Activated CD4-positive, alpha-beta T cell treated with anti-CD3 and anti-CD28 coated beads, Interleukin-2, amount 50 U/mL, for 4 hours (primary cell): ENCODE measurements around the gene KIF13A.
"Not testable (repeated sequence)": the region's sequence is repeated elsewhere in the genome, so short reads cannot be mapped to it uniquely, and the experiment has no call there.

Experiments
- DNase-seq, 2 experiments: peaks; one replicate each; pipeline ENCODE4 v3.0.0-alpha.2; 2020

Gene KIF13A

DNA sequence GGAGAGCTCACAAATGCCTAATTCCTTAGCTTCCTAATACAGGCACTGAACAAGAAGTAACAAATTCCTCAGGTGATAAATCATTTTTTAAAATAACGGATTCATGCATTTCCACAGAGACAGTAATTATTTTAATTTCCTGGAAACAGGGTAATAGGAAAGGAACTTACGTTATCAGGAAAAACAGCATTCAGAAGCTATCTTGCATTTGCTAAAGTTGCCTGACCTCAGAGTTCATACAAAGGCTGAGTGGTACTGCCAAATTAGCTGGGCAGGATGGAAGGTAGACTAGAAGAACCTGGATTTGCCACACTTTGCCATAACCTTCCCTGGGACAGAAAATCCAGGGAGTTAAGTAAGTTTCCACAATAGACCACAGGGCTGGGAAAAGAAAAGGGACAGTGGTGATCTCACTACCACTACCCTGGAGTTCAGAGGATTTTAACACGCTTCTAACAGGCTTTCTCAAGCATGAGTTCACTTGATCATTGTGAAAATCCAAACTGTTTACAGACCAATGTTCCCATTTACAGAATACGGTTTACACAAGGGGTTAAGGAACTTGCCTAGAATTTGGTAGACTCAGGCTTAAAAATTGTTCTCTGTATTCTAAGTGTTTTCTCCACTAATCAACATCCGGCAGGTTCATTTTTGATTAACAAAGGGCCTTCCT, 57.0 kb downstream of the KIF13A start:
- DNase-seq: no peak

DNA sequence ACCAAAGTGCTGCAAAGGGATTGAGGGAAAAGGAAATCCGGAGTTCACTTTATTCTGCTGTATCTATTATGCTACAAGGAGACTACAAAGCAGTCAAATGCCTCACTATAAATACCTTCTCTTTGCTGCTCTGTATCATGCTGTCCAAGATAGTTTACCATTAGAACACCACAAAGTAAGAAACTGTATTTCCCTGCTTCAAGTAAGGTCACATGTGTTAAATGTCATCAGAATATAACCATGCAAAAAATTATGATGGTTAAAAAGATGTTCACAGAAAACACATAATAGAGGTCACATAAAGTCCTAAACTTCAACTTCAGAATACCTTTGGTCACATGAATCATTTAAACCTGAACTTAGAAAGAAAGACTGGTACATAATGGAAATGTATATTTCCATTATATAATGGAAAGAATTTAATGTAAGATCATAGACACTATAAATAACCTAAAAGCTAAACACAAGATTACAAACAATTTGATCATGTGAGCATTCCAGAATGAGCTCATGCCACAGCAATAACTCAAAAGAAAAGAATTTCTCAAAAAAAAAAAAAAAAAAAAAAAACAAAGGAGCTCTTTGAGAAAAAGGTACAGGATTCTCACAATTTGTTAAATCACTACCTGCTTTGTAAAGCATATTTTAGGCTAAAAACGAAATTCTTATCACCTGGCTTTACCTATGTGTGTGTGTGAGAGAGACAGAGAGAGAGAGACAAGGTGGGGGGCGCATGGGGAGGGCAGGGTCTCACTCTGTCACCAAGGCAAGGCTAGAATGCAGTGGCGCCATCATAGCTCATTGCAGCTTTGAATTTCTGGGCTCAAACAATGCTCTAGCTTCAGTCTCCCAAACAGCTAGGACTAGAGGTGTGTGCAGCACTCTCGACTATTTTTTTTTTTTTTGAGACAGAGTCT, 58.7 kb downstream of the KIF13A start:
- no peak for DNase-seq

DNA sequence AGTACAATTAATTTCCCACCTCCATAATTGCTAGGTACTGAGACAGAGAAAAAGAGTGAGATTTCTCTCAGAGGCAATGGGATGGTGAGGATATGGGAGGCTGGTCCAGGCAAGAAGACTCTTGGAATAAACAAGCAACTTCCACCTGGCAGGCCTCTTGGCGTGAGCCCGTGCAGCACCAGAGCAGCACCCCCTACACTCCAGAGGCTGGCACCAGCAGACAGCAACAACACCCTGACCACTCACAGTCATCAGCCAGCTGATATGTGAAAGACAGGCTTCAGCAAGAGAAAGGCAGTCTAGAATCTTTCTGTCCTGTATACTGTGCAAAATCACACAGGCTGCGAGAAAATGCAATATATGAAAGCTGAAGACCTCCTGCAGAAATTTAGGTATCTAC, 59.7 kb downstream of the KIF13A start:
- DNase-seq: no peak

DNA sequence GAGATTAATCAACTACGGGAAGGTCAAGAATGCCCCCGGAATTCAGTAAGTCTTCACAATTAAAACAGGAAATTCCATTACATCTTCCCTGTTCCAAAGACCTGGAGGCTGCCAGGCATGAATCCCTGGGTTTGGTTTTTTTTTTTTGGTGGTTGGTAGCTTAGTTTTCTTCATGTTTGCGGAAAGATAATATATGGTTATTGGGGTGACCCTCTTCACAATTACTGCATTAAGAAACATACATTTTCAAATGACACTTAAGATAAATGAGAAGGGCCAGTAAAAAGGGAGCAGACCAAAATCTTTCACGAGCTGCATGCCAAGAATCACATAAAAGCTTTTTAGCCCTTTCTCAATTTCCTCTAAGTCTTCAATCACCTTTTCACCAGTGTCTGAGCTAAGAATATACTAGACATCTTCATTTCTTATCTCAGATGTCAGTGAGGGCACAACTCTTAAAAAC, 64.0 kb downstream of the KIF13A start:
- no peak for DNase-seq

DNA sequence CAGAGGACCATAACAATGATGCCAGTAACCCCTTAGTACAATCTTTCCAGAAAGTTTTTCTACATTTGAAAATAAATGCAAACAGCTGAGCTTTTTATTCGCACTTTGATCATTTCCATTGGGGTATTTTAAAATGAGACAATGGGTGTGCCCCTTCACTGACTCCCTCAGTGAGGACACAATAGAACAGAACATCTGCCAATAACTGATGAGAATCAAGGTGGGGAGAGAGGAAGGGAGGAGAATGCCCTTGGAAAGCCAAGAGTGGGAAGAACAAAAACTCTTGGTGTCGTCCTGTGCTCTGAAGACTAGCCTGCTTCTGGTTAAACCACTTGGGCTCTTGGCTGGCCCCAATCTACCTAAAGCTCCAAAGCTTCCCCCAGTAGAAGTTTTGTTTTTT, 66.0 kb downstream of the KIF13A start:
- DNase-seq: no peak

DNA sequence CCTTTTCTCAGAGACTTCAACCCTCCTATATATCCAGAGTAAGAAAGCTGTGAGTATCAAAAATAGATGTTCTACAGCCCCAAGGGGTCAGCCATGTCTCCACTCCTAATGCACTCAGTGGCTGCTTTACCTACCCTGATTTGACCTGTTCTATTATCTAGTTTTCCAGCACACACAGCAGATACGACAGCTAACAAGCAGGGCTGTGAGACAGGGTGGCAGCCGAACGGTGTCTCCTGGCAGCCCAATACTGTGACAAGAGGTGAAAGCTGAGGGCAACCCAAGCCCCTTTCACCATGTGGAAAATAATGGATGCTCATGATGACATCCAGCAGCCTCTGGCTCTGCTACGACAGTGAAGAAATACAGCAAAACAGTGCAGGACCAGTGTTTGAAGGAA, 67.9 kb downstream of the KIF13A start:
- DNase-seq: no peak

DNA sequence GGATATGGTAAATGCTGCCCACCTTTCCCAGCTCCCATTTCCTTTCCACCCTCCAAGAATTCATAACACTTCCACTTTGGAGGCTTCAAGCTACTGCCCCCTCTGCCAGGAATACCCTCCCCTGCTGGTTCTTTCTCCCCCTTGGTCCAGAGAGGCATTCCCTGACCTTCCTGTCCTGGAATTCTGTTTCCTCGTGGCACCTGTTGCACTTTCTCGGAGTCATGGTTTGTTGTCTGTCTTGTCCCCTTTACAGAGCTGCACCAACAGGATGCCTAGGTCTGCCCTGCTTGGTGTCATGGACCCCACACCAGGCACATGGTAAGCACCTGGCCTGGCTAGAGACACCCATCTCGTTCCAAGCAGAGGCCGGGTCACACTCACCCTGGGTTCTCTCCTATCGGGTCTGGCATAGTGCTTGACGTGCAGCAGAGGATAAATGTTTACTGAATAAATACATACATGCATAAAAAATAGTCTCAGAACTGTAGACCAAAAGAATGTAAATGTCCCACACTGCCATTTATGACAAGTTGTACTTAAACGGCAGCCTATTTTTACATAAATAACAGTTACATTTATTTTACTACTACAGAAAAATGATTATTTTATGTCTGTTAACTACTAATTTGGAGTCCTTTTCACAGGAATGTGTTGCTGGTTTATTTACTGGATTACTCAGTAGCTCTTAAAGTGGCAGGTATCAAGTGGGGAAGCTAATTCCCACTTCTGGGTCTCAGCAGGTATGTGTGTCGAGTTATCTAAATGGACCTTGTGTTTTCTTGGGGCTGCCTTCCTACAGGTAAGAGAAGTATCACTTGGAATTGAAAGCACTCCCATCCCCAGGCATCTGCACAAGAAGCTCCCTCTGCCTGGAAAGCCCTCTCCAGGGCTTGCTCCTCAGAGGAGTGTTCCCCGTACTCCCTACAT, 69.3 kb downstream of the KIF13A start:
- DNase-seq: no peak

DNA sequence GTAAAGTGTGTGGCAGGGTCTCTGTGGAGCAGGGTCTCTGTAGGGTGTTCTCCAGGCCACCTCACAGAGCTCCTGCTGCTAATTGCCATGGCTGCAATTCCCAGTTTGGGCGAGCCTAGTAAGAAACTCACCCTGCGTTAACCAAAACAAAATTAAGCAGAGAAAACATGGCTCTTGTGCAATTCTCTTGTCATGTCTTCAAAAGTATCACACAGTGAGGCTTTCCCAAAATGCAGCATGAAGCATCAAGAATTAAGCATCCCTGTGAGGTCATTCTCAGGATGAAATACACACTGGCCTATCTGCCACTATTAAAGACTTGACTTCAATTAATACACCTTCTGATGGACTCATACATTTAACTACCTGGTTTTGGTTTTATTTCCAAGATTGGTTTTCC, 72.8 kb downstream of the KIF13A start:
- DNase-seq: no peak

DNA sequence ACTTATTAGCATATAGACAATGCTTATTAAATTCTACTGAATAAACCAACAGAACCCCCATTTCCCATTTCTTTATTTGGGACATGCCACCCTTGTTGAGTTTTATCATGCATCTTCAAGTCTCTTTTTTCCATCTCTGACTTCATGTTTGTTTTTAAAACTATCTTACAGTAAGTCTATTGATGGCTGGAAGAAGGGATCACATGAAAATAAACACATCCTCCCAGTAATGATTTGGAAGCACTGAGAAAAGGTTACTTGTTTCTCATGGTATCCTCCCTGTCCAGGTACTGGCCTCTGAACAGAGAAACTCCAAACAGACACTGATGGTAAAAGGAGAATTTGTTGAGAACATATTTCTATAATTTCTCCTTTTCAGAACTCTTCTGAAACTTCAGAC, 74.9 kb downstream of the KIF13A start:
- no peak for DNase-seq

DNA sequence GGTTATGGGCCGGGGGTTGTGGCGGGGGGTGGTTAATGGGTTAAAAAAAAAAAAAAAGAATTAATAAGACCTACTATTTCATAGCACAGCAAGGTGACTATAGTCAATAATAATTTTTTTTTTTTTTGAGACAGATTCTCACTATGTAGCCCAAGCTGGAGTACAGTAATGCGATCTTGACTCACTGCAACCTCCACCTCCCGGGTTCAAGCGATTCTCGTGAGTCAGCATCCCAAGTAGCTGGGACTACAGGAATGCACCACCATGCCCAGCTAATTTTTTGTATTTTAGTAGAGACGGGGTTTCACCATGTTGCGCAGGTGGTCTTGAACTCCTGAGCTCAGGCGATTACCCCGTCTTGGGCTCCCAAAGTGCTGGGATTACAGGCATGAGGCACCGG, 75.8 kb downstream of the KIF13A start:
- DNase-seq: not testable (repeated sequence)

DNA sequence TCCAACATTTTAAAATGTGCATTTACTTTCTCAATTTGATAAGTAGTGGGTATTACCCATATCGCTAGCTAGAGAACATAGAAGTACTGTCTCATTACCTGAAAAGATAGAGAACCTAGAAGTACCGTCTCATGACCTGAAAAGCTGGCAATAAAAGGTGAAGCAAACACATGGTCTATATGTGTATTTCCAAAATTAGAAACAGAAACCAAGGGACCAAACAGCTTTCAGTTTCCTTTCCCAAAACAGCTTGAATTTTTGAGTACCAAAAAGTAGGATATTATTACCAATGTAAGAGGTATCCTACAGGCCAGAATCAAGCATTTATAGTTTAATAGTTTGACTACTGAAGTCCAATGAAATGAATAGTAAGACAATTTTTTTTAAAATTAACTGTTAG, 77.2 kb downstream of the KIF13A start:
- DNase-seq: no peak

DNA sequence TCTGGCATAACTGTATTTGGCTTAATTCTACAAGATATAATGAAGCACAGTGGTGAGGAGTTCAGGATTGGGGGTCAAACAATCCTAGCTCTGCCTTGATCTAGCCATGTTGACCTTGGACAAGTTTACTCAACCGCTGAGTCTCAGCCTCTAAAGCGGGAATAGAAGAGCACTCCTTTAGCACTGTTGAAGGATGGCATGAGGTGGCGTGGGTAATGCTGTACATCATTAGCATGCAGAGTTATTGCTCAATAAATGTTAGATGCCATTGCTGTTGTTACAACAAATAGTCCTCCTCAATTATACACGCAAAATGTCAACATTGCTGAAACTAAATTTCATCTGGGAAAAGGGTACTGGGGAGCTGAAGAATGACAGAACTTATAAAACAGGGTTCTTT, 78.6 kb downstream of the KIF13A start:
- DNase-seq: no peak

DNA sequence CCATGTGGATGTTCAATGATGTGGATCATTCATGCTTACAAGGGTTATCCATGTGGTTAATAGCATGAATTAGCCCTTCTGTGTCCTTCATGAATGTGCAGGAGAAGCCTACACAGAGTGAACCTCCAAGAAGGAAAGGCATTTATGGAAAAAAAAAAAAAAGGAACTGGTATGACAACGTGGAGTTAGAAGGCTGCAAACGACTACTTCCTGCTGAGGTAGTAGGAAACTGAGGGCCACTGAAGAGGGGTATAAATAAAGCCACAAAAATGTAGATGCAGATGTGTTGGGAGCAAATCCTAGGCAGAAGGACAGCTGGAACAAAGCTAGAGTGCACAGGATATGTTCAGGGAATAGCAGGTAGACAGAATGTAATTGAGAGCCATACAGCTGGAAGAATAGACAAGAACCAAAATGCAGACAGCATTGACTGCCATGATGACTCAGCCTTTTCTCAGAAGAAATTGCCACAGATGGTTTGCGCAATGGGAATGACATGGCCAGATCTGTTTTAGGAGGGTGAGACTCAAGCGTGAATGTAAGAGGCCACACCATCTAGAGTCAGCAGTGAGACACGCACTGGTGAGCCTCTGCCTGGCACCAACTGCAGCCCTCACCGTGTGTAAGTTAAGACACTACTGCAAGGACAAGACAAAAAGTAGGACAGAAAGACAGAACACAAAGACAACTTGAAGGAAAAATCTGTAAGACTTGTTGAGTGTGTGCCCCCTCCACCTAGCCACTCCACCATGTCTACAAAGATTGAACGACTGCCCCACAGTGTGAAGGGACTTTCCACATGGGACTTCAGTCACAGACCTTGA, 79.8 kb downstream of the KIF13A start:
- no peak for DNase-seq

DNA sequence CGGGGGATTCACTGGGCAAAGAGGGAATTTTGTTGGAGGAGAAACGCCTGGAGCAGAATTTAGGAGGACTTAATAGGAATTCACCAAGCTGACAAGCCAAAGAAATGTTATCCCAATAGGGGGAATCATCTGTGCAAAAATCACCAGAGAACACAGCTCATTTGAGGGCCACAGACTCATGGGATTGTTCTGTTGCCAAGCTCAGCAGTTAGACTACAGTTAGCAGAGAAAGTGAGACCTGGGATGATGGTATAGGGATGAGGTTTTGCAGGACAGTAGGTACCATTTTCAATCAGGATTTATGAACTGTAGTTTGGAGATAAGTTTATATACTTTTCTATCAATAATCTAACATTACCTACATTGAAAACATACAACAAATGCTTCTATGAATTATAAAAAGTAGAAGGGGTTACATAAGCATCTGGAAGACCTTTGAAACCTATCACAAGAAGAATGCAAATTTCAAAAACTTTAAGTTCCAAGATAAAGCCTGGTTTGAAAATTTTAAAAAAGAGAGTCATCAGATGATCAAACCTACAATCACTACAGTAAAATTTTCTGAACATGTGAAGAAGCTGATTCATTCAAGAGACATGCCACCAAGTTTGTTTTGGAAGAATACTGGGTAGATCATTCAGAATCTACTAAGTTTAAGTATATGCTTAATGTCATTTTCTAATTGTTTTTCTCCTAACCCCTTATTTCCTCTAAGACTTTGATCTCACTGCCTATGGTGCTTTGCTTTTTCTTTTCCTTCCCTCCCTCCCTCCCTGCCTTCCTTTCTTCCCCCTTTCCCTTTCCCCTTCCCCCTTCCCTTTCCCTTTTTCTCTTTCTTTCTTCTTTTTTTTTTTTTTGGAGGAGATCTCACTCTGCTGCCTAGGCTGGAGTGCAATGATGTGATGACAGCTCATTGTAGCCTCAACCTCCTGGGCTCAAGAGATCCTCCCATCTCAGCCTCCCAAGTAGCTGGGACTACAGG, 81.5 kb downstream of the KIF13A start:
- DNase-seq: no peak

DNA sequence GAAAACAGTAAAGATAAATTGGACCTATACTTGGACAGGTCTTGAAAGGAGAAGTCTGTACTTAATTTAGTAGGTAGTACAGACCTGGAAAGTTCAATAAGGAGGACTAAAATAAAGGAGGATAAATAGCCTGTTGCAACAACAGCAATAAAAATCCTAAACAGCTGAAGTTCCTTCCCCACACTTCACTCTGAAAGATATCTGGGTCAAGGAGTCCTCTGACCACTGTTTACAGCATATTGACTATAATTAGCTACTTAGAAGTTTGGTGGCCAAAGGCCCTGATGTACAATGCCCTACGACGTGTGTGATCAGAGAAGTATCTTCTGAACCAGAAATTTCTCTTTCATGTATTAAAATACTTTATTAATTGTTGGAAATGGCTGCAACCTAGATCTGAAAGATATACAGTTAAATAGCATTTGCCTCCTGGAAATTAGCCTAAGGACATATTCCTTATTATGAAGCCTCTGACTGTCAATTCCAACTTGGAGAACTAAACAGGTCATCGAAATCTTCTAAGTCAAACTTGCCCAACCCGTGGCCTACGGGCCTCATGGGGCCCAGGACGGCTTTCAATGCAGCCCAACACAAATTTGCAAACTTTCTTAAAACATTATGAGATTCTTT, 82.8 kb downstream of the KIF13A start:
- DNase-seq: no peak

DNA sequence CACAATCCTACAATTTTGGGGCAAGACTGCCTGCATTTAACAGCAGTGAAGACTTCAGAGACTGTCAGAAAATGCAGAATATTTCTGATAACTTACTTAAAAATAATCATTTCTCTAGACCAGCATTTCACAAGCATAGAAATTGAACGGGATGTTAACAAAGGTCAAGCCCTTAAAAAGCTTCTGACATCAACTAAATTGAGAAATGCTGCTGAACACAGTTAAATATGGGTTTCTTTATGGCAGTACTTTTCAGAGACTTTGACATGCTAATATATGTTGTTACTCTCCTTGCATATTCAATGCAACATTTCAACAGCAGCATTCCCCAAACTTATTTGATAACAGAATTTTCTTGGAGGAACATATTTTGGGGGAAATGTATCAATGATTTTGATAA, 84.5 kb downstream of the KIF13A start:
- no peak for DNase-seq

DNA sequence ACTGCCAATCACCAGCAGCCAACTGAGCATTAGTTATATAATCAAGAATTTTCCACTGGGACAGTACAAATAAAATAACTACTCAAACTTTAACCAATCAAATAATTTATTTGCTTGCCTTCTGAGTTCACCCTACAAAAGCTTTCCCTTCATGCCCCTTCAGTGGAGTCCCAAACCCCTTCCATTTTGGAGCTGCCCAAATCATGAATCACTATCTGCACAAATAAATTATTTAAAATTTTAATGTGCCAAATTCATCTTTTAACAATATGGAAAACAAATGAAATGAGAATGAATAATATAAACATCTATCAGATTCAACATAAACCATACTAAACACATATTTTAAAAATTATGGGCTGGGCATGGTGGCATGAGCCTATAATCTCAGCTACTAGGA, 85.9 kb downstream of the KIF13A start:
- no peak for DNase-seq

DNA sequence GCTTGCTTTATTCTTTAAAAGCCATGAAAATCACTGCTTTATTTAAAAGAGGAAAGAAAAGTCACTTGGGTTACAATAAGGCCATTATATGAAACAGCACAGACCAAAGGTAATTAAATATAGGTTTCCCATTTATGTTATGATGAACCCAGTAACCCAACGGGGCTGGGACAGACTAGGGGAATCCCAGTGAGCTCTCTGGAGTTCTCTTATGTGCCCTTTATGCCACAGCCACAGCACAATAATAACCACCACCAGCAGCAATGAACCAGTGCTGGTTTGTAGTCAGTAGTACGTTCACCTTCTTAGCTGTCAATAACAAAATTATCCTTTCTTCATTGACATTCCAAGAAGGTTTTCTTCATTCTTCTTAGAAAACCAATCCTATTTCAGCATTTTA, 87.4 kb downstream of the KIF13A start:
- DNase-seq: no peak

DNA sequence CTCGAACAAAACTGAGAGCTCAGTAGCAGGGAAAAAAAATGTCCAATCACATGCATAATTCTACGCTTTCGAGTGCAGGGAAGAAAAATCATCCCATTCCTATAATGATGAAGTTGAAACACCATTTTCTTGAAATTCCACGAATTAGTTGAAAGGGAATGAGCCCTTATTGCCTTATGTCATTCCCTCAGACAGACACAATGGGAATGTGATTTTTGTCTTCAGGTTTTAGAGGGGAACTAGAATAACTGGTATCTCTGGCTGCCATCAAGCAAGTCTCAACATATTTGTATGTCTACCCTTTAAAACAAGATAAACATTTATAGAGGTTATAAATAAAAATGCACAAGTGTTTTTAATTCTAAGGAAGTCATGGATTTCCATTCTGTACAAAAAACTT, 87.9 kb downstream of the KIF13A start:
- DNase-seq: no peak

DNA sequence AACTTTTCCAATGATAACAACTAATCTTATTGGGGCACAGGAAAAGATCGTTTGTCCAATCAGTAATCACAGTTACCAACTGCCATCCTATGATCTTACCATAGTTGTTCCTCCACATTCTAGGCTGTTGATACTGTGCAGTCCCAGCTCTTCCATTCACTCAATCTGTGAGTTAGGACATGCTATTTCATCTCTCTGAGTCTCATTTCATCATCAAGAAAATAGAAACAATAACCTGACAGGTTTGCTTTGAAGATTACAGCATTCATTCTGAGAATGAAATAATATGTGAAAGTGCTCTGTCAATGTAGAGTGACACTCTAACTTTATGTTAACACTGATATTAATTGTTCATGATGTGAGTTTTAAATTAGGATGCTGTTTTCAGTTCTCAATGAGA, 89.8 kb downstream of the KIF13A start:
- DNase-seq: no peak

DNA sequence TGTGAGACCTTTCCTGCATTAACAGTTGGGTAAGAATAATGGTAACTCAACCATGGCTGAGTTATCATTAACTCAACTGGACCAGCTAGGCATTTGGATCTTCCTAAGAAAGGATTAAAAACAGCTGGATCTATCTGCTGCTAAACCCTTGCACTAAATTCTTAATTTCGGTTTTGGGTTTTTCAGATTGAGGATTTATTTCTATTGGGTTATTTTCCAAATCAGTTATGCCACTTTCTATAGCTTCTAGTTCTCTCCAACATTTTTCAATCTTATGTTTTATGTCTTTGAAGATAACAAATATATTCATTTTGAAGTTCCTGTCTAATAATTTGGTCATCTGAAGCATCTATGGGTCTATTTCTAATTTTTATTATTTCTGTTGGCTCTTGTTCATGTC, 92.5 kb downstream of the KIF13A start:
- no peak for DNase-seq
